ENCODE data around the gene MAGEA12.
"Not testable (repeated sequence)": the region's sequence is repeated elsewhere in the genome, so short reads cannot be mapped to it uniquely, and the experiment has no call there.

Gene MAGEA12

DNA sequence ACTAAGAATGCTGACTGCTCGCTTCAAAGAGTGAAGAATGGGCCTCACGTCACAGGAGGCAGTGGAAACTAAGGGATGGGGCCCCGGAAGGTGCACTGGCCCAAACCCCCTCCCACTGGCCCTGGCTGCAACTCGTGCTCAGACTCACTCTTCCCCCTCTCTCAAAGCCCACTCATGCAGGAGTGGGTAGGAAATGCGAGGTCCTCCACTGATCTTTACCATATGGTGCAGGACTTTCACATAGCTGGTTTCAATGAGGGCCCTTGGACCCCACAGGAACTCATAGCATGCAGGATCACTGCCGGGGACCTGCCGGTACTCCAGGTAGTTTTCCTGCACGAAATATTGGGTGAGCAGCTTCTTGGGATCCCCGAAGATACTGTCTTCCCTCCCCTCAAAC is 33.0 kb downstream of the MAGEA12 start:
- DNase-seq (ENCODE audit: low read depth) = not testable (repeated sequence)

DNA sequence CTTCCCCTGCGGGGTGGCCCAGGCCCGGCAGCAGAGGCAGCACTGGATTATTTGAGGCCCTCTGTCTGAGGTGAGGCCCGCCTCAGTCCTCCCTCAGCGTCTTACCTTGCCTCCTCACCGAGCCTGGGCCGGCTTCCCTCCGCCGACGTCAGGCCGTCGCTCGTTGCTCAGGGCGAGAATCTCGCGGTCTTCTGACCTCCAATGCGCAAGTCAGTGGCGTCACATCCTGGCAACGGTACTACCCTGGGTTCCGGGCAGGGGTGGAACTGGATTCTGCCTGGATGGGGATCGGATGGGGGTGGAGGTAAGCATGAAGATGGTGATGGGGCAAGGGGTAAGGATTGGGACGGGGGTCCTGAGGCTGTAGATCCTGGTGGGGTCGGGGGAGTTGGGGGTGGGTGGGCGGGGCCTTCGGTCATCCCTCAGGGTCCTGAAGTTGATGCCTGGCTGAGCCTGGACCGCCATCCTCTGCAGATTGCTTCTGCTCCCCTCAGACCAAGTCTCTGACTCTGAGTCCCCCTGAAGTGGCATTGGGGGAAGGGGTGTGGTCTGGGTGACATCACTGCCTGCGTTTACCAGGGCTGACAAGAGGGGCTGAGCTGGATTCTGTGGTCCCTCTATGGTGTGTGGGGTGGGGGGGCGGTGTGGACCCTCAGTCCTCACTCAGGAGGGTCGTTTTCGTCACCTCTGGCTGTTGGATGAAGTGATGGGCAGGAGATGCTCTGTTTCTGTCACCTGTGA is 36.2 kb downstream of the MAGEA12 start, which contains the start of gene MAGEA6:
Gene MAGEA6, minus strand, starts transcription at position 141 of the 741 bp plus-strand sequence. CDS start 2,039 bp downstream, outside the sequence.
- DNase-seq (ENCODE audit: low read depth) = not testable (repeated sequence)

GRCh38 chrX:152787062-152787461 is 53.5 kb downstream of the MAGEA12 start:
- DNase-seq (ENCODE audit: low read depth) = not testable (repeated sequence)
